ENCODE results near the gene MED27. TPM values are rescaled to one million over a fixed set of nuclear protein-coding genes. Genes with fewer than 3 reads are reported as not detected.

The MED27 gene
- total RNA-seq, 1 donor from 2014 or later, result 17.2 TPM

- no peak for DNase-seq (ENCODE audit: low read depth, low spot score)
These were observed 35.3 kb downstream of the MED27 start for GRCh38 chr9:132044176-132044875.

GRCh38 chr9:132043708-132044107 lies 36.0 kb downstream of the MED27 start:
- no peak for DNase-seq (ENCODE audit: low read depth, low spot score)

GRCh38 chr9:132042324-132042723 lies 37.3 kb downstream of the MED27 start:
- peak; percentile 50 for DNase-seq (ENCODE audit: low read depth, low spot score)

GRCh38 chr9:132041798-132042197 lies 37.9 kb downstream of the MED27 start:
- DNase-seq (ENCODE audit: low read depth, low spot score), result no peak

- DNase-seq (ENCODE audit: low read depth, low spot score), result no peak
These were observed 38.9 kb downstream of the MED27 start for GRCh38 chr9:132040808-132041207.

- no peak for DNase-seq (ENCODE audit: low read depth, low spot score)
These were observed 39.4 kb downstream of the MED27 start for GRCh38 chr9:132040246-132040645.

GRCh38 chr9:132039284-132039683 lies 40.4 kb downstream of the MED27 start:
- no peak for DNase-seq (ENCODE audit: low read depth, low spot score)

- DNase-seq (ENCODE audit: low read depth, low spot score), result no peak
These were observed 42.2 kb downstream of the MED27 start for GRCh38 chr9:132037458-132037857.

- DNase-seq (ENCODE audit: low read depth, low spot score), result no peak
These were observed 43.1 kb downstream of the MED27 start for GRCh38 chr9:132036521-132036920.

- DNase-seq (ENCODE audit: low read depth, low spot score), result no peak
These were observed 44.0 kb downstream of the MED27 start for GRCh38 chr9:132035679-132036078.

GRCh38 chr9:132032238-132032950 lies 47.3 kb downstream of the MED27 start:
- no peak for DNase-seq (ENCODE audit: low read depth, low spot score)

GRCh38 chr9:132031467-132032237 lies 48.0 kb downstream of the MED27 start:
- no peak for DNase-seq (ENCODE audit: low read depth, low spot score)

GRCh38 chr9:132030626-132031325 lies 48.9 kb downstream of the MED27 start:
- DNase-seq (ENCODE audit: low read depth, low spot score), result no peak

GRCh38 chr9:132027752-132028663 lies 51.7 kb downstream of the MED27 start:
- no peak for DNase-seq (ENCODE audit: low read depth, low spot score)

GRCh38 chr9:132026932-132027585 lies 52.6 kb downstream of the MED27 start:
- no peak for DNase-seq (ENCODE audit: low read depth, low spot score)

- no peak for DNase-seq (ENCODE audit: low read depth, low spot score)
These were observed 53.9 kb downstream of the MED27 start for GRCh38 chr9:132025766-132026165.

GRCh38 chr9:132024589-132024988 lies 55.1 kb downstream of the MED27 start:
- DNase-seq (ENCODE audit: low read depth, low spot score), result no peak

- no peak for DNase-seq (ENCODE audit: low read depth, low spot score)
These were observed 56.1 kb downstream of the MED27 start for GRCh38 chr9:132023419-132024180.

- DNase-seq (ENCODE audit: low read depth, low spot score), result no peak
These were observed 58.7 kb downstream of the MED27 start for GRCh38 chr9:132020820-132021510.

All from pulmonary artery endothelial cell (primary cell).